Brain microvascular endothelial cell (primary cell): ENCODE measurements around the gene FAF1.
"Not testable (repeated sequence)": the region's sequence is repeated elsewhere in the genome, so short reads cannot be mapped to it uniquely, and the experiment has no call there.

Experiments
- DNase-seq: peaks from one replicate; pipeline ENCODE4 v3.0.0-alpha.2; 2020
- H3K27ac ChIP-seq: fragments of 250-450 bp; sonication (Bioruptor Pico); 2 replicates; pipeline ENCODE4 v1.5.1; 2020; ENCODE audit warnings: mild to moderate bottlenecking, moderate library complexity
- H3K27me3 ChIP-seq: fragments of 250-450 bp; sonication (Bioruptor Pico); replicated peaks from 2 replicates; pipeline ENCODE4 v1.5.1; 2020; ENCODE audit warnings: mild to moderate bottlenecking
- H3K36me3 ChIP-seq: fragments of 250-450 bp; sonication (Bioruptor Pico); replicated peaks from 2 replicates; pipeline ENCODE4 v1.5.1; 2020; ENCODE audit warnings: mild to moderate bottlenecking
- H3K4me3 ChIP-seq: 2 replicates; pipeline ENCODE4 v1.5.1; 2011; ENCODE audit warnings: low read depth, mild to moderate bottlenecking, control low read depth, low read length, moderate library complexity
- CTCF ChIP-seq: IDR thresholded peaks from 2 replicates; pipeline ENCODE4 v1.5.1; 2011; ENCODE audit warnings: low read depth, mild to moderate bottlenecking, moderate library complexity, low read length, control low read depth, inconsistent platforms; ENCODE audit errors: missing control alignments
- in situ Hi-C: cut with HindIII; loops from 2 replicates; pipeline ENCODE4 v1.10.0; 2017; ENCODE audit warnings: low sequenced_read_pairs, low pct_ligation_motif_present

Gene FAF1

GRCh38 chr1:50879137-50879536 is 80.9 kb downstream of the FAF1 start:
- in situ Hi-C loops = no loop called here

GRCh38 chr1:50878434-50878833 is 81.6 kb downstream of the FAF1 start:
- Histone ChIP-seq H3K27ac (no peak overlapping the region), H3K36me3 (no peaks in the 10 kb centered on the region), H3K27me3 (no peaks in the 10 kb centered on the region), H3K4me3 (no peak overlapping the region)
- no peak for TF ChIP-seq CTCF
- in situ Hi-C loops = no loop called here
- no peak for DNase-seq

More at GRCh38 chr1:50879137-50879536, 80.9 kb downstream of the FAF1 start:
- no peak overlapping the region for H3K27ac ChIP-seq
- DNase-seq = no peak
- H3K27me3 ChIP-seq = no peaks in the 10 kb centered on the region
- TF ChIP-seq CTCF = no peak
- H3K36me3 ChIP-seq = no peaks in the 10 kb centered on the region
- H3K4me3 ChIP-seq = no peak overlapping the region

- no peak for TF ChIP-seq CTCF
- H3K27ac ChIP-seq = no peak overlapping the region
- H3K4me3 ChIP-seq = no peak overlapping the region
- DNase-seq = no peak
- H3K27me3 ChIP-seq = no peaks in the 10 kb centered on the region
- in situ Hi-C loops = no loop called here
- no peaks in the 10 kb centered on the region for H3K36me3 ChIP-seq
Observed at GRCh38 chr1:50877641-50878040, 82.4 kb downstream of the FAF1 start.

- peak; percentile 78 for TF ChIP-seq CTCF
- DNase-seq = peak; percentile 74
- no peaks in the 10 kb centered on the region for H3K27me3 ChIP-seq
- H3K27ac ChIP-seq = no peak overlapping the region
- peak overlapping the region; percentile 18 for H3K4me3 ChIP-seq
- in situ Hi-C loops = no loop called here
- H3K36me3 ChIP-seq = no peaks in the 10 kb centered on the region
Observed at GRCh38 chr1:50873458-50874187, 86.4 kb downstream of the FAF1 start.

- DNase-seq, H3K27me3 ChIP-seq, in situ Hi-C loops, H3K27ac ChIP-seq, H3K36me3 ChIP-seq, H3K4me3 ChIP-seq: not testable (repeated sequence)
Observed at GRCh38 chr1:50864845-50865244, 95.2 kb downstream of the FAF1 start.

- TF ChIP-seq CTCF = no peak
- DNase-seq = no peak
- Histone ChIP-seq H3K4me3 (no peak overlapping the region), H3K36me3 (no peaks in the 10 kb centered on the region), H3K27ac (no peak overlapping the region), H3K27me3 (no peaks in the 10 kb centered on the region)
- in situ Hi-C loops = no loop called here
Observed at GRCh38 chr1:50861772-50862171, 98.3 kb downstream of the FAF1 start.
